RWPE1 (cell line): ENCODE data around the gene PFKFB2.

Source experiments
- CTCF ChIA-PET: fragments of 350-600 bp; sonication (Branson Sonifier 250); formaldehyde crosslinking; extraction: SDS; loops from one replicate; lab custom pipeline; 2021; lab: Yijun Ruan, JAX
- POLR2A ChIA-PET: fragments of 400-600 bp; formaldehyde crosslinking; extraction: SDS; loops from one replicate; lab custom pipeline; 2020; ENCODE audit warnings: antibody characterized with exemption; ENCODE audit not compliant: low non-redundant PET; lab: Yijun Ruan, JAX
- DNase-seq: peaks from one replicate; pipeline ENCODE4 v3.0.0; 2012; ENCODE audit warnings: low spot score
- H3K27ac ChIP-seq: fragments of 450-650 bp; 2 replicates; pipeline ENCODE4 v1.5.1; 2017
- TF ChIP-seq, protein P1 (sequence below): fragments of 450-650 bp; conservative IDR thresholded peaks from 2 replicates; pipeline ENCODE4 v1.5.1; 2017; ENCODE audit warnings: low read depth, mild to moderate bottlenecking

PFKFB2 gene

DNA sequence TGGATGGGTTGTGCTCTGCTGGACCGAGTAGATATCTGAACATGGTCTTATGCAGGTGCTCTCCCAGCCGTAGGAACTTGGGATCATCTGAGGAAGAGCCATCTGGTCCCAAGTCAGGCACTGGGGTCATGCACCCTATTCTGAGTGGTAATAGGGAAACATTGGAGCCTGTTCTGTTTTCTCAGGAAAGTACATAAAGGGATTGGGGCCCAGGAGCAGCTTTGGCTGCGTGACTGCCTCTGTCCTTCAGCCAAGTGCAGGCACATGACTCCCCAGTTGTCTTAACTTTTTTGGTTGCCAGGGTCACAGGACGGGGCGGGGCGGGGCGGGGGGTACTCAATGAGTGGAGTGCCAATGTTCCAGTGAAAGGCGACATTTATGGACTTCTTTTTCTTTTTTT lies 11.5 kb downstream of the PFKFB2 start:
- ChIA-PET CTCF (interaction anchor here (0.7 kb wide), 1 partner anchor 14 kb away, joined by 8 read pairs; no protein-coding TSS in a partner anchor), POLR2A (no interaction called here)
- DNase-seq, result no peak
- no peak overlapping the region for H3K27ac ChIP-seq
- TF ChIP-seq, protein P1, sequence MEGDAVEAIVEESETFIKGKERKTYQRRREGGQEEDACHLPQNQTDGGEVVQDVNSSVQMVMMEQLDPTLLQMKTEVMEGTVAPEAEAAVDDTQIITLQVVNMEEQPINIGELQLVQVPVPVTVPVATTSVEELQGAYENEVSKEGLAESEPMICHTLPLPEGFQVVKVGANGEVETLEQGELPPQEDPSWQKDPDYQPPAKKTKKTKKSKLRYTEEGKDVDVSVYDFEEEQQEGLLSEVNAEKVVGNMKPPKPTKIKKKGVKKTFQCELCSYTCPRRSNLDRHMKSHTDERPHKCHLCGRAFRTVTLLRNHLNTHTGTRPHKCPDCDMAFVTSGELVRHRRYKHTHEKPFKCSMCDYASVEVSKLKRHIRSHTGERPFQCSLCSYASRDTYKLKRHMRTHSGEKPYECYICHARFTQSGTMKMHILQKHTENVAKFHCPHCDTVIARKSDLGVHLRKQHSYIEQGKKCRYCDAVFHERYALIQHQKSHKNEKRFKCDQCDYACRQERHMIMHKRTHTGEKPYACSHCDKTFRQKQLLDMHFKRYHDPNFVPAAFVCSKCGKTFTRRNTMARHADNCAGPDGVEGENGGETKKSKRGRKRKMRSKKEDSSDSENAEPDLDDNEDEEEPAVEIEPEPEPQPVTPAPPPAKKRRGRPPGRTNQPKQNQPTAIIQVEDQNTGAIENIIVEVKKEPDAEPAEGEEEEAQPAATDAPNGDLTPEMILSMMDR, result no peak

DNA sequence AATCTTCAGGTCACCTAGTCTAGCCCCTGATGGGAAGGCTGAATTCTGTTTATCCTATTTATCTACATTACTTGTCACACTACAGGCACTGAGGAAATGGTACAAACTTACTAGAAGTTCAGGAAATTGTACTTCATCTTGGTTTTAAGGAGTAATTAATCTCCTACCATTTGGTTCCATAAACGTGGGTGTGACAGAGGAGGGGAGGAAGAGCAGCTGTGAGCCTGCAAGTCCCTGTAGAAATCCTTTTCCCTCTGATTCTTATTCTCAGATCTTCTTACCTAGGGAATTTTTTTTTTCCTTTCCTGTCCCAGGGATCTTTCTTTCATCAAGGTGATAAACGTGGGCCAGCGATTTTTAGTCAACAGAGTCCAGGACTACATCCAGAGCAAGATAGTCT lies 14.1 kb downstream of the PFKFB2 start:
- POLR2A ChIA-PET, result no interaction called here
- no peak for DNase-seq
- no peak overlapping the region for H3K27ac ChIP-seq
- TF ChIP-seq, protein P1, result no peak
- CTCF ChIA-PET, result no interaction called here

DNA sequence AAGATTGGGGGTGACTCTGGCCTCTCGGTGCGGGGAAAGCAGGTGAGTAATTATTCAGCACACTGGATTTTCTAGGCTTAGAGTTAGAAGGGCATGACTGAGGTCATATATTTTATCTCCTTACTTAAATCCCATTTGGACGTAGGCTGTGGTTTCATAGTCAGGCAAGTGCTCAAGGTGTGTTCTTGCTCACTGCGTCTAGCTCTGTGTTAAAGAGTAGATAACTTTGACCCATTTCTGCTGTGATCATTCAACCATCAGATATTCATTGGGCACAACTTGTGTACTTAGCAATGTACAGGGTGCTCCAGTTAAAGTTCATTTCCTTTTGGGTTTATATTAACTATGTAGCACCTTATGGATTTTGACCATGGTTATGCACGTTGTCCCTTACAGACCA lies 14.6 kb downstream of the PFKFB2 start:
- H3K27ac ChIP-seq, result no peak overlapping the region
- ChIA-PET CTCF (no interaction called here), POLR2A (no interaction called here)
- TF ChIP-seq, protein P1, result no peak
- no peak for DNase-seq

DNA sequence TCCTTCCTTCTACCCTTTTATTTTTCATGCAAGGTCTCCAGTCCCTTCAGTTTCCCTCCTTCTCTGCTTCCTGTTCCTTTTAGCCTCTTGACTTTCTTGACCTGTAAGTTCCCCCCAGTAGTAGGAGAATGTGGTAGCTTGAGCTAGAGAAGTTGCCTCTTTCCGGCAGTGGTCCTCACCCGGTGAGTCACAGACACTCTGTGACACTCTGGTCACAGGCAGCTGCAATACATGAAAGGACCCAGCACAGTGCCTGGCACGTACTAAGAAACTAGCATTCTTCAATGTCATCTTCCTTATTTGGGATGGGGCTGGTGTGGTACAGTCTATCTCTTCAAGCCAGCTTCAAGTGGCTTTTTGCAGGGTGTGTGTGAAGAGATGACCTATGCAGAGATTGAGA lies 16.0 kb downstream of the PFKFB2 start:
- no peak overlapping the region for H3K27ac ChIP-seq
- DNase-seq, result no peak
- TF ChIP-seq, protein P1, result no peak
- POLR2A ChIA-PET, result no interaction called here
- CTCF ChIA-PET, result interaction anchor here (1.4 kb wide), 1 partner anchor 20 kb away, joined by 3 read pairs; no protein-coding TSS in a partner anchor

DNA sequence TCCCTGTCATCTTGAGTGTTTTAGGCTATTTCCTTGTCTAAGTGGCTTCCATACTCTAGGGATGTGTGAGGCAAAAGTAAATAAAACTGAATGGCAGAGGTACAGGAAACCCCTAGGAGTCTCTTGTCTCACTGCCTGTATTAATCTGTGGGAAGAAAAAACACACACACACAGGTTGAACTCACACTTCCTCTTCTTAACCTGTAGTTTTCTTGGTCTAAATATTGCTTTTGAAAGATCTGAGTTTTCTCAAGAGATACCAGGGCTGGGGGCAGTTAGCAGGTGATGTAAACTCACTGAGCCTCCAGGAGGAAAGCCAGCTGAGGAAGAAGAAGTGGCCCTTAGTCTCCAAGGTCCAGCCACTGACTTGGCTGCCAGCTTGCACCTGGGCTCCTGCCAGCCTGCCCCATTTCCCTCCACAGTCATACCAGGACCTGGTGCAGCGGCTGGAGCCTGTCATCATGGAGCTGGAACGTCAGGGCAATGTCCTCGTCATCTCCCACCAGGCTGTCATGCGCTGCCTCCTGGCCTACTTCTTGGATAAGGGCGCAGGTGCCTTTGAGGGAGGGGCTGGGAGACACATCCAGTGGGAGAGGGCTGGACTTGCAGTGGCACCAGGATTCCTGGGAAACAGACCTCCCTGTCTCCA lies 16.9 kb downstream of the PFKFB2 start:
- TF ChIP-seq, protein P1, result no peak
- CTCF ChIA-PET, result interaction anchor here (0.6 to 1.4 kb wide), 2 partner anchors 21 to 800 kb away, joined by 3 to 4 read pairs; no protein-coding TSS in a partner anchor
- DNase-seq, result no peak
- peak overlapping the region; percentile 4; the same call in 1 of the 2 replicates for H3K27ac ChIP-seq
- POLR2A ChIA-PET, result no interaction called here

DNA sequence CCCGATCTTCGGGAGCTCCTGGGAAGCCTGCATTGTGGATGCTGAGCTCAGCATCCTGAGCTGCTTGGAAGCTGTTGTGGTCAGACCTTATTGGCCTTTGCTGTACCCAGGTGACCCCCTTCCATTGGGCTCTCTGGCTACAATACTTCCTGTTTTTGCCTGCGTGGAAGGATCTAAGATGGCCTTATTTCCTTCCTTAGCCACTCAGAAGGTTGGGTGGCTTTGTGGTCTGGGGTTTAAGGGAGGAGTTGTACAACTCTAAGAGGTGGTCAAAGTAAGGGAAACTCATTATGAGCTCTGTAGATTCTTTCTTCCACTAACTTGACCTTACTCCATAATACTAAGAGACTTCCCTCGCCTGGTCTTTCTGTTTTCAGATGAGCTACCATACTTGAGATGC lies 17.7 kb downstream of the PFKFB2 start:
- no peak for DNase-seq
- H3K27ac ChIP-seq, result no peak overlapping the region
- TF ChIP-seq, protein P1, result no peak
- ChIA-PET CTCF (interaction anchor here (1.2 kb wide), 1 partner anchor 334 kb away, joined by 5 read pairs; no protein-coding TSS in a partner anchor), POLR2A (no interaction called here)
